ENCODE results near the gene SH3TC1.

The SH3TC1 gene

DNA sequence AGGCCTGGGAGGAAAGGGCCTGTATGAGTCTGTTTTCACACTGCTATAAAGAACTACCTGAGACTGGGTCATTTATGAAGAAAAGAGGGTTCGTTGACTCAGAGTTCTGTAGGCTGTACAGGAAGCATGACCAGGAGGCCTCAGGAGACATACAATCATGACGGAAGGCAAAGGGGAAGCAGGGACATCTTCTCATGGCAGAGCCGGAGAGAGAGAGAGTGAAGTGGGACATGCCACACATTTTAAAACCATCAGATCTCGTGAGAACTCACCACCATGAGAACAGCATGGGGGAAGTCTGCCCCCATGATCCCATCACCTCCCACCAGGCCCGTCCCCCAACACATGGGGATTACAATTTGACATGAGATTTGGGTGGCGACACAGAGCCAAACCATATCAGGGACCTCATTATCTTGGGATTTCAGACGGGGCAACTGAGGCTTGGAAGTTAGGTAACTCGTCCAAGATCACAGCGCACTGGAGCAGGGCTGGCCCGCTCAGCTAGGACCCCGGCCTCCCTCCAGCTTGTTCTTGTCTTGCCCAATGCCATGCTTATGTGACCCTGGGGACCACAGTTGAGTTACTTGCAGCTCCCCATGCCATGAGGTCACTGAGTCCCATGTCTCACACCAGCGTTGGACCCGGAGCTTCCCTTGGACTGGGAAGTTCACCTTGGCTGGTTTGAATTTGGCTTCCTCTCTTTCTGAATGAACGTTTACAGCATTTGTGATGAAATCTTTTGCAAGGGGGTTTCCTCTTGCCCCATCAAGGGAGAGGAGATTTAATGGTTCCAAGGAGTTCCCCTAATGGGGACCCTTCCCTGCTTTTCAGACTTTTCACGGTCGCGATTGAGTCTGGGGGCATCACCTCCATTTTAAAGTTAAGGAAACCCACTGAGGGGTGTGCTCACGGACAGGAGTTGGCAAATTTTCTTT lies 88.5 kb downstream of the SH3TC1 start:
- no peak for DNase-seq (ENCODE audit: low read depth, low spot score)
- Histone ChIP-seq H3K9ac (ENCODE audit: insufficient read length) (no peak overlapping the region), H3K36me3 (ENCODE audit: insufficient read depth, low read length) (no peaks in the 10 kb centered on the region), H3K27ac (no peak overlapping the region), H3K9me3 (ENCODE audit: low read depth, low read length) (no peaks in the 10 kb centered on the region), H3K4me3 (no peak overlapping the region)
- TF ChIP-seq EZH2 (IDR thresholded peaks at IDR 0.05), result no peak
- TF ChIP-seq POLR2AphosphoS5 (IDR thresholded peaks at IDR 0.05; ENCODE audit: borderline replicate concordance, low read depth, low read length), result no peak
- no peak for TF ChIP-seq FOXP2 (optimal IDR thresholded peaks at IDR 0.05; ENCODE audit: control extremely low read depth, extremely low read length, insufficient read depth)

DNA sequence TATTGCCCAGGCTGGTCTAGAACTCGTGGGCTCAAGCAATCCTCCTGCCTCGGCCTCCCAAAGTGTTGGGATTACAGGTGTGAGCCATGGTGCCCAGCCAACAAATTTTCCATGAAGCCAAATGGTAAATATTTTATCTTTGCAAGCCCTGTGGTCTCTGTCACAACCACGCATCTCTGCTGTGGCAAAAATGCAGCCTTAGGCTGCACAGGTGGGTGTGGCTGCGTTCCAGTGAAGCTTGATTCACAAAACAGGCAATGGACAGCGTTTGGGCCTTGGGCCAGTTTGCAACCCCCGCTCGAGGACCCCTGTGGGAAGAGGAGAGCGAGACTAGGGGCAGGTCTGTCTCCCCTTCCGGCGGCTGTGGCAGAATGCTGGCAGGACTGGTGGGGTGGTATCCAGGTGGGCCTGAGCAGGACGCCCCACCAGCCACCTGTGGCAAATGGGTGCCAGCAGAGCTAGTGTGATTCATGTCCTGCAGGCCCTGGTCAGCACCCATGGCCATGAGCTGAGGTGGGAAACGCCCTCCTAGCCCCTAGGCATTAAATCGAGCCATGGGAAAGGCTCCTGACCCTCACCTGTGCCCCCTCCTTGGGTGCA lies 90.2 kb downstream of the SH3TC1 start:
- no peaks in the 10 kb centered on the region for H3K9me3 ChIP-seq (ENCODE audit: low read depth, low read length)
- no peak for TF ChIP-seq EZH2 (IDR thresholded peaks at IDR 0.05)
- TF ChIP-seq POLR2AphosphoS5 (IDR thresholded peaks at IDR 0.05; ENCODE audit: borderline replicate concordance, low read depth, low read length), result no peak
- H3K36me3 ChIP-seq (ENCODE audit: insufficient read depth, low read length), result no peaks in the 10 kb centered on the region
- no peak overlapping the region for H3K27ac ChIP-seq
- DNase-seq (ENCODE audit: low read depth, low spot score), result no peak
- no peak overlapping the region for H3K9ac ChIP-seq (ENCODE audit: insufficient read length)
- H3K4me3 ChIP-seq, result no peak overlapping the region

GRCh38 chr4:8289956-8290700 lies 91.0 kb downstream of the SH3TC1 start:
- H3K27ac ChIP-seq, result no peak overlapping the region
- no peak overlapping the region for H3K9ac ChIP-seq (ENCODE audit: insufficient read length)
- no peak overlapping the region for H3K4me3 ChIP-seq
- H3K36me3 ChIP-seq (ENCODE audit: insufficient read depth, low read length), result no peaks in the 10 kb centered on the region
- TF ChIP-seq FOXP2 (optimal IDR thresholded peaks at IDR 0.05; ENCODE audit: control extremely low read depth, extremely low read length, insufficient read depth), result no peak
- TF ChIP-seq EZH2 (IDR thresholded peaks at IDR 0.05), result no peak
- DNase-seq (ENCODE audit: low read depth, low spot score), result no peak
- H3K9me3 ChIP-seq (ENCODE audit: low read depth, low read length), result no peaks in the 10 kb centered on the region

- H3K36me3 ChIP-seq (ENCODE audit: insufficient read depth, low read length), result no peaks in the 10 kb centered on the region
- no peak for DNase-seq (ENCODE audit: low read depth, low spot score)
- TF ChIP-seq EZH2 (IDR thresholded peaks at IDR 0.05) (no peak), POLR2AphosphoS5 (IDR thresholded peaks at IDR 0.05; ENCODE audit: borderline replicate concordance, low read depth, low read length) (no peak), FOXP2 (optimal IDR thresholded peaks at IDR 0.05; ENCODE audit: control extremely low read depth, extremely low read length, insufficient read depth) (no peak)
- no peak overlapping the region for H3K27ac ChIP-seq
- no peak overlapping the region for H3K9ac ChIP-seq (ENCODE audit: insufficient read length)
- no peaks in the 10 kb centered on the region for H3K9me3 ChIP-seq (ENCODE audit: low read depth, low read length)
- no peak overlapping the region for H3K4me3 ChIP-seq
Measured at GRCh38 chr4:8290701-8290970, 91.5 kb downstream of the SH3TC1 start.
